Lower leg skin (tissue), 3 donors: Measurements from ENCODE around the gene PPP1R12C.

Experiments used
- CTCF ChIP-seq, 3 donors: fragments of 450-650 bp; IDR thresholded peaks; one replicate each; pipeline ENCODE4 v1.5.1; 2016; ENCODE audit warnings: antibody characterized with exemption in 3 of 3, mild to moderate bottlenecking in 3 of 3, moderate library complexity in 2 of 3
- POLR2A ChIP-seq, 2 donors: fragments of 450-650 bp; IDR thresholded peaks; one replicate each; pipeline ENCODE4 v1.6.1; 2016 to 2017; ENCODE audit warnings: antibody characterized with exemption in 2 of 2, mild to moderate bottlenecking in 1 of 2, moderate library complexity in 1 of 2

DNA sequence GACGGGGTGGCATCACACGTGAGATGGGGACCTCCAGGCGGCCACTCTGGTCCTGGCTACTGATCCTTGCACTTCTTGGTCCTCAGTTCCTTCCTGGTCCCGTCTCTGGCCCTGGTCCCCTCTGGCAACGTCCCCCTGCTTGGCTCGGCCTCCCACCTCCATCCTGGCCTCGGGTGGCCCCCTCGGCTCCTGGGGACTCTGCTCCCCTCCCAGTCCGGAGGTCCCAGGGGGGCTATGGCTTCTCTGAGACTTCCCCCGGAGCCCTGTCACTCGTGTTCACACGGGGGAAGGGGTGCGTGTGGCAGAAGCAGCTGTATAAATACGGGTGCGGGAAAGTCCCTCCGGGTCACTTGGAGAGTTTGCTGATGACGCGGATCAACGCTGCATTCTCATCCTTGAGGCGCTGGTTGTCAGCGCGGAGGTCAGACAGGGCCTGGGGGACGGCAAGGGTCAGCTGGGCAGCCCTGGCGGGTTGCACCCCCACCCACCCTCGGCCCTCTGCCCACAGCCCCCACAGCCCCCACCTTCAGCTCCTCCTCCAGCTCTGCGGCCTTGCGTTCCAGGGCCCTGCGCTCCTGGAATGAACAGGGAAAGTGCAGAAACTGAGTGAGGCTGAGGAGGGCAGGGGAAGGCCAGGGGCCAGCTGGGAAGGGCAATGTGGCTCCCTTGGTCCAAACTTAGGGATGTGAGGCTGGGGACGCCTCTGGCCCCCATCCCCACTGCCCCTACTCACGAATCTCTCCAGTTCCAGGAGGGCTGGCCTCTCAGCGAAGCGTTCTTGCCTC lies 26.1 kb downstream of the PPP1R12C start:
- TF ChIP-seq CTCF (IDR thresholded peaks at IDR 0.05) (no peak), POLR2A (IDR thresholded peaks at IDR 0.05) (no peak)
